Hepatocyte (in vitro differentiated cells): ENCODE results near the gene HRH2.

ENCODE experiments used
- CTCF ChIP-seq: fragments of 200-600 bp; sonication (generic); IDR thresholded peaks from 2 replicates; pipeline ENCODE4 v1.5.1; 2016; ENCODE audit warnings: antibody characterized with exemption, mild to moderate bottlenecking; ENCODE audit not compliant: poor library complexity
- EZH2phosphoT487 ChIP-seq: fragments of 200-600 bp; sonication (generic); IDR thresholded peaks from one replicate; pipeline ENCODE4 v1.6.1; 2018; ENCODE audit warnings: antibody characterized with exemption, mild to moderate bottlenecking, low read depth, moderate library complexity; ENCODE audit not compliant: unreplicated experiment, severe bottlenecking

GRCh38 chr5:175692996-175693710, 35.3 kb downstream of the HRH2 start:
- TF ChIP-seq EZH2phosphoT487 (no peak), CTCF (no peak)
